ENCODE measurements around the gene ITPK1. TPM values are rescaled to one million over a fixed set of nuclear protein-coding genes. Genes with fewer than 3 reads are reported as not detected.

The ITPK1 gene
- total RNA-seq, 2 donors from 2014 or later = 29.4 to 36.1 TPM

GRCh38 chr14:93092606-93093556, 22.8 kb downstream of the ITPK1 start:
- Mint-ChIP-seq H3K36me3 (ENCODE audit: low read depth) (peaks cover 2% of the 10 kb centered on the region), H3K27ac (peak overlapping the region; percentile 34), H3K27me3 (no peaks in the 10 kb centered on the region), H3K4me1 (peaks cover 36% of the 10 kb centered on the region), H3K4me3 (no peak overlapping the region)
- no peak for ATAC-seq
- no peak for DNase-seq
- H3K9me3 ChIP-seq (ENCODE audit: control insufficient read depth, low read length, poor library complexity, severe bottlenecking) = no peaks in the 10 kb centered on the region

DNA sequence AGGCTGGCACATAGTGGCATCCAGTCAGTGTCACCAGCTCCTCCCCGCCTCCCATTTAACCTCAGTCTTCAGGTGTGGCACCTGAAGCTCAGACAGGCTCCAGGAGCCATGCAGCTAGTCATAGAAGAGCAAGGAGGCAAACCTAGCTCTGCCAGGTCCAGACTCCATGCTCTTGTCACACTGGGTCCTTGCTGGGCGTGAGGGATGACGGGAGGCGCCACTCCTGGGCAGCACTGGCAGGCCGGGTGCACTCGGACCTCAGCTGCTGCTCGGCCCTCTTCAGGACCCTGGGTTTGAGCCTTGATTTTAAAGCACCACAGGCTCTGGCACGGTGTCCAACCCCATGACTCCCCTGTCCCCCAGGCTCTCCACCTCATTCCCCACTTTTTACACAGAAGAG, 24.1 kb downstream of the ITPK1 start:
- Mint-ChIP-seq H3K27ac (peak overlapping the region; percentile 51), H3K27me3 (no peaks in the 10 kb centered on the region), H3K4me3 (no peak overlapping the region), H3K4me1 (peaks cover 35% of the 10 kb centered on the region), H3K36me3 (ENCODE audit: low read depth) (peaks cover 2% of the 10 kb centered on the region)
- H3K9me3 ChIP-seq (ENCODE audit: control insufficient read depth, low read length, poor library complexity, severe bottlenecking) = no peaks in the 10 kb centered on the region
- DNase-seq (no peak), ATAC-seq (no peak)

DNA sequence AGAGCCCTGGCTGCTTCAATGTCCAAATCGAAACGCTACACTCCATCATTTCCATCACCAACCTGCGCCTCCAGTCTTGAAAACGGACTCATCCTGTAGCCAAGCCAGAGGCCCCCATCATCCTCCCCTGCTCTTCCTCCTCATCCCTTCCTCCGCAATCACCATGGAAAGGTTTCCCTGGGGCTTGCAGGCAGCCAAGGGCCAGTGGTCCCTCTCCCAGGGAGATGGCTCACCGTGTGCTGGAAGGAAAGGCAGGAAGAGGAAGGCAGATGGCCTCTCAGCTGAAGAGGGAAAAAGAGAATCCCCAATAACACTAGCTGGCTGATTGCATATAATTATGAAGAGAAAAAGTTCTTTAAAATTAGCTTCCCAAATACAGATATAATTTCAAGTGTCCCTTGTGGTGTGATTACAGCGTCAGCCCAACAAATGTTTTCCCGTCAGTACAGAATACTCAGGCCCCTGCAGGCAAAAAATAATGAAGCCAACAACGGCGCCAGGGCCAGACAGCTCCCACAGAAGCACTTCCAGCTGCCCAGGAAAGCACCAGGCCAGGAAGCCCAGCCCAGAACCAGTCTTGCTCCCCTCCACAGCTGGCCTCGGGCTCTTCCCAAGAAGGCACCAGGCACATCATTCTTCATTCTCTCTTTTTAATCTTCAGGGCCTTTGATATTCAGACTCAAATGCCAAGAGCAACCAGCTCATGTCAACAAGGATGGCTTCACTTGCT, 24.7 kb downstream of the ITPK1 start:
- ATAC-seq (no peak), DNase-seq (no peak)
- H3K36me3 Mint-ChIP-seq (ENCODE audit: low read depth) = peaks cover 2% of the 10 kb centered on the region
- H3K27me3 Mint-ChIP-seq = no peaks in the 10 kb centered on the region
- no peaks in the 10 kb centered on the region for H3K9me3 ChIP-seq (ENCODE audit: control insufficient read depth, low read length, poor library complexity, severe bottlenecking)
- peaks cover 33% of the 10 kb centered on the region for H3K4me1 Mint-ChIP-seq
- peak overlapping the region; percentile 31 for H3K4me3 Mint-ChIP-seq
- H3K27ac Mint-ChIP-seq = peak overlapping the region; percentile 51

GRCh38 chr14:93089521-93090269, 26.0 kb downstream of the ITPK1 start:
- Mint-ChIP-seq H3K27me3 (no peaks in the 10 kb centered on the region), H3K27ac (peak overlapping the region; percentile 54), H3K4me3 (no peak overlapping the region), H3K4me1 (peaks cover 26% of the 10 kb centered on the region), H3K36me3 (ENCODE audit: low read depth) (peaks cover 2% of the 10 kb centered on the region)
- DNase-seq (no peak), ATAC-seq (no peak)
- H3K9me3 ChIP-seq (ENCODE audit: control insufficient read depth, low read length, poor library complexity, severe bottlenecking) = no peaks in the 10 kb centered on the region

- Mint-ChIP-seq H3K4me3 (no peak overlapping the region), H3K36me3 (ENCODE audit: low read depth) (peaks cover 2% of the 10 kb centered on the region), H3K4me1 (peaks cover 29% of the 10 kb centered on the region), H3K27ac (peak overlapping the region; percentile 37), H3K27me3 (no peaks in the 10 kb centered on the region)
- DNase-seq (no peak), ATAC-seq (no peak)
- no peaks in the 10 kb centered on the region for H3K9me3 ChIP-seq (ENCODE audit: control insufficient read depth, low read length, poor library complexity, severe bottlenecking)
These were observed 29.2 kb downstream of the ITPK1 start for GRCh38 chr14:93086441-93087055.

DNA sequence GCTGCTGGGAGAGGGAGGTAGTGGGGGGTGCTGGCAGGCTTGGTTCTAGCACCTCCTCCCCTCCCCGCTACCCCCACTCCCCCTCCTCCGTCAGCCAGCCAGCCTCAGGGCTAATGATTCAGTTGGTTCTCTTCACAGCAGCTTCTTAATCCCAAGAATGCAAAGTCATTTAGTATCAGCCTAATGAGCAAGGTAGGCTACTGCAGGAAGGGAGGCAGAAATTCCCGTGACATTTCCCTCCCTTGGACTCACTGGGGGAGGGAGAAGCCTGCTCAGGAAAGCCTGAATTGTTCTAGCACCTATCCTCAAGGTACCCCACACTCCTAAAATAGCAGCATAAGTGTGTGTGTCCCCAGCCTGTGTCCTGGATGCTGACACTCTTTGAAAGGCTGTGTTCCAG, 29.8 kb downstream of the ITPK1 start:
- peaks cover 28% of the 10 kb centered on the region for H3K4me1 Mint-ChIP-seq
- ATAC-seq (no peak), DNase-seq (no peak)

GRCh38 chr14:93084866-93085857, 30.6 kb downstream of the ITPK1 start:
- DNase-seq (no peak), ATAC-seq (no peak)
- Mint-ChIP-seq H3K4me3 (no peak overlapping the region), H3K27me3 (no peaks in the 10 kb centered on the region), H3K4me1 (peaks cover 26% of the 10 kb centered on the region), H3K27ac (no peak overlapping the region), H3K36me3 (ENCODE audit: low read depth) (no peaks in the 10 kb centered on the region)
- H3K9me3 ChIP-seq (ENCODE audit: control insufficient read depth, low read length, poor library complexity, severe bottlenecking) = no peaks in the 10 kb centered on the region

More for the DNA sequence above, 29.8 kb downstream of the ITPK1 start:
- no peaks in the 10 kb centered on the region for H3K9me3 ChIP-seq (ENCODE audit: control insufficient read depth, low read length, poor library complexity, severe bottlenecking)
- Mint-ChIP-seq H3K4me3 (no peak overlapping the region), H3K27ac (no peak overlapping the region), H3K27me3 (no peaks in the 10 kb centered on the region), H3K36me3 (ENCODE audit: low read depth) (peaks cover 2% of the 10 kb centered on the region)

DNA sequence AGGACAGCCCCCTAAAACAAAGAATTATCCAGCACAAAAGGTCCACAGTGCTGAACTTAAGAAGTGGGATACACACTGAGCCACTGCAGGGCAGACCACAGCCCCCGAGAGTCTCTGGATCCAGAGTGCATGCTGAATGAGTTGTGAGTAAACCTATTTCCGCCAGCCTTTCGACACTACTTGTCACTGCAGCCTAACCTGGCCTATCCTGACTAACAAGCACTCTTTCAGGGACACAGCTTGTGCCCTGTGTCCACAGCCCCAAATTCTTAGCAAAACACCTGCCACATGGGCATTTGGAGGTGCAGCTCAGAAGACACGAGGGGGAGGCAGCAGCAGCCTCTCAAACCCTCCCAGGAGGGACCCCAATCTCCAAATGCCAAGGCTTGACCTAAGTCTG, 31.3 kb downstream of the ITPK1 start:
- no peaks in the 10 kb centered on the region for H3K27me3 Mint-ChIP-seq
- no peak for DNase-seq
- no peaks in the 10 kb centered on the region for H3K9me3 ChIP-seq (ENCODE audit: control insufficient read depth, low read length, poor library complexity, severe bottlenecking)
- H3K27ac Mint-ChIP-seq = no peak overlapping the region
- H3K4me1 Mint-ChIP-seq = peaks cover 24% of the 10 kb centered on the region
- H3K4me3 Mint-ChIP-seq = no peak overlapping the region
- ATAC-seq = no peak
- no peaks in the 10 kb centered on the region for H3K36me3 Mint-ChIP-seq (ENCODE audit: low read depth)

GRCh38 chr14:93083917-93084316, 31.8 kb downstream of the ITPK1 start:
- Mint-ChIP-seq H3K27ac (no peak overlapping the region), H3K36me3 (ENCODE audit: low read depth) (peaks cover 2% of the 10 kb centered on the region), H3K27me3 (no peaks in the 10 kb centered on the region), H3K4me1 (peaks cover 26% of the 10 kb centered on the region), H3K4me3 (no peak overlapping the region)
- DNase-seq = no peak
- ATAC-seq = no peak
- no peaks in the 10 kb centered on the region for H3K9me3 ChIP-seq (ENCODE audit: control insufficient read depth, low read length, poor library complexity, severe bottlenecking)

GRCh38 chr14:93082576-93083001, 33.1 kb downstream of the ITPK1 start:
- H3K27me3 Mint-ChIP-seq = no peaks in the 10 kb centered on the region
- H3K27ac Mint-ChIP-seq = peak overlapping the region; percentile 67
- H3K4me3 Mint-ChIP-seq = no peak overlapping the region
- peaks cover 3% of the 10 kb centered on the region for H3K36me3 Mint-ChIP-seq (ENCODE audit: low read depth)
- peaks cover 27% of the 10 kb centered on the region for H3K4me1 Mint-ChIP-seq
- no peaks in the 10 kb centered on the region for H3K9me3 ChIP-seq (ENCODE audit: control insufficient read depth, low read length, poor library complexity, severe bottlenecking)
- DNase-seq (no peak), ATAC-seq (no peak)

DNA sequence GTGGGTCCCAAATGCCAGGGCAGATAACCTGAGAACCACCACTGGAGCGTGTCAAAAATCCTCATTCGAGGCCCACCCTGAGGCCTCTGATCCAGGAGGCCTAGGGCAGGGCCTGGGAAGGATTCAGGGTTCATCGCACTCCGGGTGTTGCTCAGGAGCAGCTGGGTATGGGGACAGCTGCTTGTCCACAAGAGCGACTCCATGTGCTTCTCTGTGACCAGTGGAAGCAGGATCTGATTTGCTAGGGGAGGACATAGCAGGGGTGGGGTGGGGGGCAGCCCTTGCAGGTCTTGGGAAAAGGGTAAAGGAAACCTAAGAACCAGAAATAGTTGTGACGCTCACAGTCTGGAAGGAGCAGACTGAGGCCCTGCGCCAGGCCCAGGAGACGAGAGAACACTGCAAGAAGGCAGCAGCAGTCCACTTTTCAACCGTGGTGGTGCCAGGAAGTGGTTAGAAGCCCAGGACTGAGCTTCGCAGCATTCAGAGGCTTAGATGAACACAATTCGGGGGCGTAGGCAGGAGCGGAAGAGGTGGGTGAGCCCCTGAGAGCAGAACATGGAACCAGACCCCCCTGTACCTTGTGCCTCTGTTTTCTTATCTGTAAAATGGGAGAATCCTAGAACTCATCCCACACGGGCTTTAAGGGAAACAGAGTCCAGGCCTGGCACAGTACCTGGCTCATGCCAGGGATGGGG, 33.7 kb downstream of the ITPK1 start:
- Mint-ChIP-seq H3K4me1 (peaks cover 28% of the 10 kb centered on the region), H3K27me3 (no peaks in the 10 kb centered on the region), H3K27ac (peak overlapping the region; percentile 67), H3K36me3 (ENCODE audit: low read depth) (peaks cover 3% of the 10 kb centered on the region), H3K4me3 (no peak overlapping the region)
- DNase-seq (no peak), ATAC-seq (no peak)
- H3K9me3 ChIP-seq (ENCODE audit: control insufficient read depth, low read length, poor library complexity, severe bottlenecking) = no peaks in the 10 kb centered on the region
